A673 (cell line): ENCODE results near the gene REC114.

Experiments
- CTCF ChIP-seq: fragments of 300-800, 200-600 bp; sonication (generic); conservative IDR thresholded peaks from 2 replicates; pipeline ENCODE4 v1.5.1; 2017; ENCODE audit warnings: low read depth, mild to moderate bottlenecking, antibody characterized with exemption, low read length, moderate library complexity, mixed read lengths
- EZH2 ChIP-seq: fragments of 200-600 bp; sonication (generic); IDR thresholded peaks from 2 replicates; pipeline ENCODE4 v1.6.1; 2017; ENCODE audit warnings: borderline replicate concordance, low read depth, mild to moderate bottlenecking, mixed read lengths, antibody characterized with exemption, low read length; ENCODE audit not compliant: poor library complexity, severe bottlenecking

GRCh38 chr15:73602446-73602843 lies 159.5 kb downstream of the REC114 start:
- TF ChIP-seq CTCF: no peak
- TF ChIP-seq EZH2: no peak
